Muscle of arm (tissue), 12 donors: ENCODE data around the gene HOXB5. TPM values are rescaled to one million over a fixed set of nuclear protein-coding genes. Genes with fewer than 3 reads are reported as not detected.

ENCODE experiments used
- polyA plus RNA-seq, 12 donors: library from polyadenylated mRNA; unstranded; fragments of 120-200 nt; gene quantifications; one replicate each; pipeline ENCODE4 v1.2.1, GENCODE V29; 2013; ENCODE audit not compliant: insufficient read length in 12 of 12

The HOXB5 gene
- polyA plus RNA-seq, 12 donors = 0.54 to 17.5 (median 0.93) TPM; not detected in 1

Other genes with a start within 250 kb of the HOXB5 start
- gene SKAP1, start 163.6 kb downstream of the HOXB5 start, polyA plus RNA-seq = under 1 TPM in 9 of 12 donors, not detected in 3; 0.31 to 0.98 (median 0.48) TPM
- not detected for gene HOXB1, start 62.8 kb downstream of the HOXB5 start, polyA plus RNA-seq
- gene HOXB2, start 48.7 kb downstream of the HOXB5 start, polyA plus RNA-seq = 10 to 100 TPM in 7 of 12 donors, 1 to 10 TPM in 4, not detected in 1; 5.5 to 16.3 (median 11.9) TPM
- gene HOXB4, start 15.4 kb downstream of the HOXB5 start, polyA plus RNA-seq = 1 to 10 TPM in 9 of 12 donors, under 1 TPM in 2, not detected in 1; 0.69 to 4.5 (median 2.2) TPM
- gene HOXB3, start 3.5 kb downstream of the HOXB5 start, polyA plus RNA-seq = 10 to 100 TPM in 9 of 12 donors, 1 to 10 TPM in 2, not detected in 1; 4.0 to 42.9 (median 13.4) TPM
- gene HOXB6, start 11.2 kb upstream of the HOXB5 start, polyA plus RNA-seq = 1 to 10 TPM in 9 of 12 donors, under 1 TPM in 2, not detected in 1; 0.80 to 8.8 (median 1.4) TPM
- 10 to 100 TPM in 1 of 12 donors, 1 to 10 TPM in 10, not detected in 1; 1.5 to 12.5 (median 2.2) TPM for gene HOXB7, start 17.2 kb upstream of the HOXB5 start, polyA plus RNA-seq
- 1 to 10 TPM in 2 of 12 donors, under 1 TPM in 7, not detected in 3; 0.07 to 1.9 (median 0.27) TPM for gene HOXB8, start 21.5 kb upstream of the HOXB5 start, polyA plus RNA-seq
- gene HOXB9, start 32.6 kb upstream of the HOXB5 start, polyA plus RNA-seq = under 1 TPM in 10 of 12 donors, not detected in 2; 0.09 to 0.77 (median 0.40) TPM
- not detected for gene PRAC1, start 128.7 kb upstream of the HOXB5 start, polyA plus RNA-seq
- not detected for gene PRAC2, start 129.4 kb upstream of the HOXB5 start, polyA plus RNA-seq
- gene HOXB13, start 135.0 kb upstream of the HOXB5 start, polyA plus RNA-seq = 1 to 10 TPM in 1 of 12 donors, under 1 TPM in 1, not detected in 10; 0.11 to 5.9 TPM
- gene TTLL6, start 223.4 kb upstream of the HOXB5 start, polyA plus RNA-seq = under 1 TPM in 1 of 12 donors, not detected in 11; 0.14 TPM
- gene CALCOCO2, start 237.3 kb upstream of the HOXB5 start, polyA plus RNA-seq = 10 to 100 TPM in 11 of 12 donors, not detected in 1; 39.9 to 73.3 (median 53.9) TPM